Measurements from ENCODE around the gene ZNF219. TPM values are rescaled to one million over a fixed set of nuclear protein-coding genes. Genes with fewer than 3 reads are reported as not detected.

ZNF219 gene
- total RNA-seq, 3 donors from 2014 or later: 32.4 to 62.2 (median 32.8) TPM

DNA sequence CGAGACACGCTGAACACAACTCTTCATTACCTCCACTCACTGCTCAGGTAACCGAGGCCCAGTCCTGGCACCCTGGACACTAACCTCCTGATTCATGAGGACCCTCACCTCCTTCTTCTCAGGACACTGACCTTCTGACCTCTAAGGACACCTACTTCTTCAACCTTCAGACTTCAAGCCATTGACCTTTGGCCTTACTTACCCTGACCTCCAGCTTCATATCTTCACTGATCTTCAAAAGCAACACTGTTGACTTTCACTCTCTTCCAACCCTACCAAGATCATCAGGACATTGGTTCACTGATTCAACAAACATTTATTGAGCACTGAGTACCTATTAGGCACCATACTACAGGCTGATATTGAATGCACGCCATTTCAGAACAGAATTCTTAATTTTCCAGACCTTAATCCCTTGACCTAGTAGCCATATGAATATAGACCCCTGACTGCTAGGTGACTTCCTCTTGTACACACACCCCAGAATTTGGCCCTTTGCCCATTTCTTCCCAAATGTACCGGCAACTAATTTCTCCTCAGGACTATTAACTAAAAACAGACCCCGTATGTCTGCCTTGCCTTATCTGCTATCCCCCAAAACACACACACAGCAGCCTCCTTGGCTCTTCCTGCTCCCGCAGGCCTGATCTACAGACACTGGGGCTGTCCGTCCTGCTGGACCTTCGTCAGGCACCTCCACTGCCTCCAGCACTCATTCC is 22.6 kb downstream of the ZNF219 start:
- no peak for TF ChIP-seq POLR2A (IDR thresholded peaks at IDR 0.05)
- TF ChIP-seq POLR2AphosphoS5 (IDR thresholded peaks at IDR 0.05): no peak
- TF ChIP-seq, protein P1, sequence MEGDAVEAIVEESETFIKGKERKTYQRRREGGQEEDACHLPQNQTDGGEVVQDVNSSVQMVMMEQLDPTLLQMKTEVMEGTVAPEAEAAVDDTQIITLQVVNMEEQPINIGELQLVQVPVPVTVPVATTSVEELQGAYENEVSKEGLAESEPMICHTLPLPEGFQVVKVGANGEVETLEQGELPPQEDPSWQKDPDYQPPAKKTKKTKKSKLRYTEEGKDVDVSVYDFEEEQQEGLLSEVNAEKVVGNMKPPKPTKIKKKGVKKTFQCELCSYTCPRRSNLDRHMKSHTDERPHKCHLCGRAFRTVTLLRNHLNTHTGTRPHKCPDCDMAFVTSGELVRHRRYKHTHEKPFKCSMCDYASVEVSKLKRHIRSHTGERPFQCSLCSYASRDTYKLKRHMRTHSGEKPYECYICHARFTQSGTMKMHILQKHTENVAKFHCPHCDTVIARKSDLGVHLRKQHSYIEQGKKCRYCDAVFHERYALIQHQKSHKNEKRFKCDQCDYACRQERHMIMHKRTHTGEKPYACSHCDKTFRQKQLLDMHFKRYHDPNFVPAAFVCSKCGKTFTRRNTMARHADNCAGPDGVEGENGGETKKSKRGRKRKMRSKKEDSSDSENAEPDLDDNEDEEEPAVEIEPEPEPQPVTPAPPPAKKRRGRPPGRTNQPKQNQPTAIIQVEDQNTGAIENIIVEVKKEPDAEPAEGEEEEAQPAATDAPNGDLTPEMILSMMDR (IDR thresholded peaks at IDR 0.05): no peak
- no peak overlapping the region for H3K4me3 ChIP-seq
- no peaks in the 10 kb centered on the region for H3K27me3 ChIP-seq
- DNase-seq (ENCODE audit: low spot score in 2 of 2): no peak
- no peaks in the 10 kb centered on the region for H3K9me3 ChIP-seq
- H3K4me1 ChIP-seq: peaks cover 4 to 7% of the 10 kb centered on the region in 2 donors
- H3K27ac ChIP-seq: peak overlapping the region in 1 of 2 donors; percentile 92
- peaks cover 7% of the 10 kb centered on the region for H3K36me3 ChIP-seq
- intact Hi-C loops (cut with DNase I; ENCODE audit: low total_unique reads): no loop called here

DNA sequence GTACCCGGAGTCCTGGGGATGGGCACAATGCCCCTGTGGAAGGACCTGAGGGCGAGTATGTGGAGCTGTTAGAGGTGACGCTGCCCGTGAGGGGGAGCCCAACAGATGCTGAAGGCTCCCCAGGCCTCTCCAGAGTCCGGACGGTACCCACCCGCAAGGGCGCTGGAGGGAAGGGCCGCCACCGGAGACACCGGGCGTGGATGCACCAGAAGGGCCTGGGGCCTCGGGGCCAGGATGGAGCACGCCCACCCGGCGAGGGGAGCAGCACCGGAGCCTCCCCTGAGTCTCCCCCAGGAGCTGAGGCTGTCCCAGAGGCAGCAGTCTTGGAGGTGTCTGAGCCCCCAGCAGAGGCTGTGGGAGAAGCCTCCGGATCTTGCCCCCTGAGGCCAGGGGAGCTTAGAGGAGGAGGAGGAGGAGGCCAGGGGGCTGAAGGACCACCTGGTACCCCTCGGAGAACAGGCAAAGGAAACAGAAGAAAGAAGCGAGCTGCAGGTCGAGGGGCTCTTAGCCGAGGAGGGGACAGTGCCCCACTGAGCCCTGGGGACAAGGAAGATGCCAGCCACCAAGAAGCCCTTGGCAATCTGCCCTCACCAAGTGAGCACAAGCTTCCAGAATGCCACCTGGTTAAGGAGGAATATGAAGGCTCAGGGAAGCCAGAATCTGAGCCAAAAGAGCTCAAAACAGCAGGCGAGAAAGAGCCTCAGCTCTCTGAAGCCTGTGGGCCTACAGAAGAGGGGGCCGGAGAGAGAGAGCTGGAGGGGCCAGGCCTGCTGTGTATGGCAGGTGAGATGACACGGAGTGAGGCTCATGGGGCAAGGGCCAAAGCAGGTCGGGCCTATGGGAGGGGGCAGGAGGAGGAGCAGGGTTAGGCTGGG is 23.8 kb downstream of the ZNF219 start:
- no peaks in the 10 kb centered on the region for H3K9me3 ChIP-seq
- no peak for DNase-seq (ENCODE audit: low spot score in 2 of 2)
- H3K27me3 ChIP-seq: no peaks in the 10 kb centered on the region
- TF ChIP-seq POLR2A (IDR thresholded peaks at IDR 0.05) (no peak), POLR2AphosphoS5 (IDR thresholded peaks at IDR 0.05) (no peak)
- TF ChIP-seq, protein P1 (IDR thresholded peaks at IDR 0.05): no peak
- H3K4me1 ChIP-seq: peaks cover 4 to 7% of the 10 kb centered on the region in 2 donors
- no peak overlapping the region for H3K4me3 ChIP-seq
- peak overlapping the region; percentile 59 to 92 for H3K27ac ChIP-seq
- intact Hi-C loops (cut with DNase I; ENCODE audit: low total_unique reads): no loop called here
- no peaks in the 10 kb centered on the region for H3K36me3 ChIP-seq

DNA sequence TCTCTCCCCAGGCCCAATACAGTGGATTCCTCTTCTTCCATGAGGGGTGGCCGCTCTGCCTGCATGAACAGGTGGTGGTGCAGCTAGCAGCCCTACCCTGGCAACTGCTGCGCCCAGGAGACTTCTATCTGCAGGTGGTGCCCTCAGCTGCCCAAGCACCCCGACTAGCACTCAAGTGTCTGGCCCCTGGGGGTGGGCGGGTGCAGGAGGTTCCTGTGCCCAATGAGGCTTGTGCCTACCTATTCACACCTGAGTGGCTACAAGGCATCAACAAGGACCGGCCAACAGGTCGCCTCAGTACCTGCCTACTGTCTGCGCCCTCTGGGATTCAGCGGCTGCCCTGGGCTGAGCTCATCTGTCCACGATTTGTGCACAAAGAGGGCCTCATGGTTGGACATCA is 24.5 kb downstream of the ZNF219 start:
- no peaks in the 10 kb centered on the region for H3K9me3 ChIP-seq
- H3K27me3 ChIP-seq: no peaks in the 10 kb centered on the region
- TF ChIP-seq, protein P1 (IDR thresholded peaks at IDR 0.05): no peak
- TF ChIP-seq POLR2A (IDR thresholded peaks at IDR 0.05): no peak
- no peak for TF ChIP-seq POLR2AphosphoS5 (IDR thresholded peaks at IDR 0.05)
- H3K4me1 ChIP-seq: peaks cover 4 to 12% of the 10 kb centered on the region in 2 donors
- intact Hi-C loops (cut with DNase I; ENCODE audit: low total_unique reads): no loop called here
- no peak for DNase-seq (ENCODE audit: low spot score in 2 of 2)
- no peak overlapping the region for H3K4me3 ChIP-seq
- H3K36me3 ChIP-seq: no peaks in the 10 kb centered on the region
- H3K27ac ChIP-seq: peak overlapping the region; percentile 59 to 92

DNA sequence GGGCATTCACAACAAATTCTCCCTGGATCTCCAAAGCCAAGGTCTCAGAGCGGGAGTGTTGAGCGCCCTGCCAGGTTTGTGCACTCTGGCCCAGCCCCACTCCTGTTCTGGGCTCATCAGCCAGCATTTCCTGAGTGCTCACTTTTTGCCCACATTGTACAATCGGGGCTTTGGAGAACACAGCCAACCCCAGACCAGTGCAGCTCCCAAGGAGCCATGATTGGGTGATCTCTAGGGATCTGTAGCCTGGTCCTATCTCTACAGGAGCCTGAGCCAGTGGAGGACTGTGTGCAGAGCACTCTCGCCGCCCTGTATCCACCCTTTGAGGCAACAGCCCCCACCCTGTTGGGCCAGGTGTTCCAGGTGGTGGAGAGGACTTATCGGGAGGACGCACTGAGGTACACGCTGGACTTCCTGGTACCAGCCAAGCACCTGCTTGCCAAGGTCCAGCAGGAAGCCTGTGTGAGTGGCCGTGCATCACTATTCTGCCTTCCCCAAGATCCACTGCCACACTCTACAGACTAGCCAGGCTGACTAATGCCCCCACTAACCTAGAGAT is 25.6 kb downstream of the ZNF219 start:
- Histone ChIP-seq H3K27ac (peak overlapping the region; percentile 91 to 92), H3K4me1 (peaks cover 4 to 17% of the 10 kb centered on the region in 2 donors), H3K9me3 (no peaks in the 10 kb centered on the region), H3K36me3 (no peaks in the 10 kb centered on the region), H3K4me3 (no peak overlapping the region), H3K27me3 (no peaks in the 10 kb centered on the region)
- intact Hi-C loops (cut with DNase I; ENCODE audit: low total_unique reads): no loop called here
- no peak for TF ChIP-seq POLR2AphosphoS5 (IDR thresholded peaks at IDR 0.05)
- TF ChIP-seq POLR2A (IDR thresholded peaks at IDR 0.05): no peak
- TF ChIP-seq, protein P1 (IDR thresholded peaks at IDR 0.05): no peak
- no peak for DNase-seq (ENCODE audit: low spot score in 2 of 2)

All from breast epithelium (tissue), 4 donors.